ENCODE results near the gene DNPEP.
A peak's percentile ranks its signal among the peaks of the same experiment; 100 is the strongest.
"Not testable (repeated sequence)": the region's sequence is repeated elsewhere in the genome, so short reads cannot be mapped to it uniquely, and the experiment has no call there.

DNPEP gene

GRCh38 chr2:219419012-219419324, 31.3 kb upstream of the DNPEP start:
- no peak for DNase-seq

GRCh38 chr2:219418155-219419011, 30.7 kb upstream of the DNPEP start, which contains the start of gene DES:
Gene DES, plus strand, starts transcription at chr2:219418377. Its CDS starts 86 bp downstream, at chr2:219418463.
- DNase-seq = no peak

GRCh38 chr2:219417374-219417773, 29.7 kb upstream of the DNPEP start:
- no peak for DNase-seq

- no peak for DNase-seq
Measured at GRCh38 chr2:219416938-219417337, 29.2 kb upstream of the DNPEP start.

GRCh38 chr2:219416235-219416602, 28.5 kb upstream of the DNPEP start:
- no peak for DNase-seq

- DNase-seq = no peak
Measured at GRCh38 chr2:219415580-219416234, 28.0 kb upstream of the DNPEP start.

- no peak for DNase-seq
Measured at GRCh38 chr2:219414857-219415256, 27.1 kb upstream of the DNPEP start.

- DNase-seq = no peak
Measured at GRCh38 chr2:219410390-219410789, 22.7 kb upstream of the DNPEP start.

- no peak for DNase-seq
Measured at GRCh38 chr2:219409619-219410018, 21.9 kb upstream of the DNPEP start.

- no peak for DNase-seq
Measured at GRCh38 chr2:219408631-219409030, 20.9 kb upstream of the DNPEP start.

- DNase-seq = no peak
Measured at GRCh38 chr2:219408204-219408603, 20.5 kb upstream of the DNPEP start.

- not testable (repeated sequence) for DNase-seq
Measured at GRCh38 chr2:219407343-219407742, 19.6 kb upstream of the DNPEP start.

- no peak for DNase-seq
Measured at GRCh38 chr2:219406861-219407230, 19.1 kb upstream of the DNPEP start.

- DNase-seq = no peak
Measured at GRCh38 chr2:219405958-219406860, 18.5 kb upstream of the DNPEP start.

- DNase-seq = no peak
Measured at GRCh38 chr2:219405451-219405850, 17.7 kb upstream of the DNPEP start.

- DNase-seq = no peak
Measured at GRCh38 chr2:219404954-219405353, 17.2 kb upstream of the DNPEP start.

GRCh38 chr2:219404291-219404910, 16.7 kb upstream of the DNPEP start:
- no peak for DNase-seq

- no peak for DNase-seq
Measured at GRCh38 chr2:219403861-219404260, 16.1 kb upstream of the DNPEP start.

GRCh38 chr2:219402665-219403515, 15.2 kb upstream of the DNPEP start:
- DNase-seq = peak; percentile 89

- DNase-seq = no peak
Measured at GRCh38 chr2:219401606-219402005, 13.9 kb upstream of the DNPEP start.

GRCh38 chr2:219400562-219400961, 12.8 kb upstream of the DNPEP start:
- no peak for DNase-seq

All from NCI-H2227 treated with DMSO at 0.1 percent for 48 hours (cell line).